T-helper 1 cell treated with Interleukin-12 subunit alpha and Interleukin-12 subunit beta and Interleukin-4 antibody, amounts not matched to agents 30 μg/mL and 1 μg/mL, for 36 hours (primary cell): Measurements from ENCODE around the gene OR8S1.
"Not testable (repeated sequence)": the region's sequence is repeated elsewhere in the genome, so short reads cannot be mapped to it uniquely, and the experiment has no call there.

ENCODE experiments used
- H3K27ac Mint-ChIP-seq: one replicate; pipeline ENCODE4 v1.8.0; 2021; ENCODE audit warnings: mild to moderate bottlenecking, mixed read lengths
- H3K27me3 Mint-ChIP-seq: one replicate; pipeline ENCODE4 v1.8.0; 2021; ENCODE audit warnings: low read depth, mixed read lengths
- H3K36me3 Mint-ChIP-seq: one replicate; pipeline ENCODE4 v1.8.0; 2021; ENCODE audit warnings: low read depth, mixed read lengths
- H3K4me1 Mint-ChIP-seq: one replicate; pipeline ENCODE4 v1.8.0; 2021; ENCODE audit warnings: low read depth, mixed read lengths
- H3K4me3 Mint-ChIP-seq: one replicate; pipeline ENCODE4 v1.8.0; 2021; ENCODE audit warnings: mild to moderate bottlenecking, moderate library complexity, mixed read lengths
- H3K9me3 Mint-ChIP-seq: one replicate; pipeline ENCODE4 v1.8.0; 2021; ENCODE audit warnings: mixed read lengths

Gene OR8S1

DNA sequence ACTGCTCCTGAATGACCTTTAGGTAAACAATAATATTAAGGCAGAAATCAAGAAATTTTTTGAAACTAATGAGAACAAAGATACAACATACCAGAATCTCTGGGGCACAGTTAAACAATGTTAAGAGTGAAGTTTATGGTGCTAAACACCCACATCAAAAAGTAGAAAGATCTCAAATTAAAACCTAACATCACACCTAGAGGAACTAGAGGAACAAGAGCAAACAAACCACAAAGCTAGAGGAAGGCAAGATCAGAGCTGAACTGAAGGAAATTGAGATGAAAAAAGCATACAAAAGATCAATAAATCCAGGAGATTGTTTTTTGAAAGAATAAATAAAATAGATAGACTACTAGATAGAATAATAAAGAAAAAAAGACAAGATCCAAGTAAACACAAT, 7.2 kb downstream of the OR8S1 start:
- Mint-ChIP-seq H3K27me3 (no peaks in the 10 kb centered on the region), H3K4me1 (peaks cover 3% of the 10 kb centered on the region), H3K36me3 (no peaks in the 10 kb centered on the region), H3K4me3 (no peak overlapping the region), H3K27ac (no peak overlapping the region), H3K9me3 (peaks cover 10% of the 10 kb centered on the region)

DNA sequence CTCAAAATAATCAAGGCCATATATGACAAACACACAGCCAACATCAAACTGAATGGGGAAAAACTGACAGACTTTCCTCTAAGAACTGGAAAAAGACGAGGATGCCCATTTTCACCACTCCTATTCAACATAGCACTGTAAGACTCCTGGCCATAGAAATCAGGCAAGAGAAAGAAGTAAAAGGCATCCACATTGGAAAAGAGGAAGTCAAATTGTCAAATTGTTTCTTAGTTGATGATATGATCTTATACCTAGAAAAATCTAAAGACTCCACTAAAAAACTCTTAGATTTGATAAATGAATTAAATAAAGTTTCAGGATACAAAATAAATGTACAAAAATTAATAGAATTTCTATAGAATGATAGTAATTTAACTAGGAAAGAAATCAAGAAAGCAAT, 11.2 kb downstream of the OR8S1 start:
- Mint-ChIP-seq H3K36me3 (no peaks in the 10 kb centered on the region), H3K4me1 (peaks cover 3% of the 10 kb centered on the region), H3K4me3 (no peak overlapping the region), H3K27me3 (no peaks in the 10 kb centered on the region), H3K9me3 (peaks cover 10% of the 10 kb centered on the region), H3K27ac (no peak overlapping the region)

DNA sequence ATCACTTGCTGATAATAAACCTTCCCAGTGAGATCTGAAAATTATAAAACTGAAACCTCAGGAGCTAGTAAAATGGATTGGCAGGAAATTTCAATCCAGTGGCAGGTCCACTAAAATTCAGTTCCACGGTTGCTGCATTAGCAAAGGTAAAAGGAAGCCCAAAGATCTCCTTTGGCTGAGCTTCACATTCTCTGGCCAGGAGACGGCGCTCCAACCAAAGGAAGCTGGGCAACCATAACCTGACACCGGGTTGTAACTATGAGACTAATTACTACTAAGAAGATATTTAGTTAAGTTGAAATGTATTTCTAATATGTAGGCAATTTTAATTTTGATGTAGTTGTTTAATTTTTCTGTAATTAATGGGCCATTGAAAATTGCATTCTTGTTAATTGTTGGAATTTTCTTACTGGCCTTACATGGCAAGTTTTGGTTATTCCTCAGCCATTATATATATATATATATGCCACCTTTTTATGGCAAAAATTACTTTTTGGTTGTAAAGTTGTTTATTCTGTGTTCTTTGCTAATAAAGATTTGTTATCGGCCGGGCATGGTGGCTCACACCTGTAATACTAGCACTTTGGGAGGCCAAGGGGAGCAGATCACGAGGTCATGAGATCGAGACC, 17.0 kb downstream of the OR8S1 start:
- no peak overlapping the region for H3K27ac Mint-ChIP-seq
- H3K4me3 Mint-ChIP-seq = no peak overlapping the region
- peaks cover 2% of the 10 kb centered on the region for H3K4me1 Mint-ChIP-seq
- H3K9me3 Mint-ChIP-seq = no peaks in the 10 kb centered on the region
- no peaks in the 10 kb centered on the region for H3K36me3 Mint-ChIP-seq
- no peaks in the 10 kb centered on the region for H3K27me3 Mint-ChIP-seq

DNA sequence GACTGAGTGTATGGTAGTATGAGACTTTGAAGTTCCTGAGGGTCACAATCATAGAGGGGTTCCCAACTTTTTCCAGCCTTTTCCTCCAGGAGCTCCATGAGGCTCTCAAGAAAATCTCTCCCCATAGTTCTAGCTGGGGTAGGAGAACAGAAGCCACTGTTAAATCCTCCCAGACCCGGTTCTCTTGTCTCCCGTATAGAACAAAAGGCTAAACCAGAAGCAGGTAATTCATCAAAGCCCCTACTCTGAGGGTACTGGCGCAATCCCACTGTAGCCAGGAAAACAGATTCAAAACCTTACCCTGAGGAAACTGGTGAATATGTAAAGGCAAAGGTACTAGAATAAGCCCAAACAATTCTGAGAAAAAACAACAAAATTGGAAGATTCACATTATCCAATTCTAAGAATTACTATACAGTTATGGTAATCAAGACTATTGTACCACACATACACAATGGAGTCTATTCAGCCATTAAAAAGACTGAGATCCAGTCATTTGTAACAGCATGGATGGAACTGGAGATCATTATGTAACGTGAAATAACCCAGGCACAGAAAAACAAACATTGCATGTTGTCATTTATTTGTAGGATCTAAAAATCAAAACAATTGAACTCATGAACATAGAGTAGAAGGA, 20.5 kb downstream of the OR8S1 start:
- Mint-ChIP-seq H3K27me3 (peaks cover 6% of the 10 kb centered on the region), H3K4me1 (peaks cover 2% of the 10 kb centered on the region), H3K9me3 (peaks cover 4% of the 10 kb centered on the region), H3K27ac (no peak overlapping the region), H3K4me3 (no peak overlapping the region), H3K36me3 (no peaks in the 10 kb centered on the region)

DNA sequence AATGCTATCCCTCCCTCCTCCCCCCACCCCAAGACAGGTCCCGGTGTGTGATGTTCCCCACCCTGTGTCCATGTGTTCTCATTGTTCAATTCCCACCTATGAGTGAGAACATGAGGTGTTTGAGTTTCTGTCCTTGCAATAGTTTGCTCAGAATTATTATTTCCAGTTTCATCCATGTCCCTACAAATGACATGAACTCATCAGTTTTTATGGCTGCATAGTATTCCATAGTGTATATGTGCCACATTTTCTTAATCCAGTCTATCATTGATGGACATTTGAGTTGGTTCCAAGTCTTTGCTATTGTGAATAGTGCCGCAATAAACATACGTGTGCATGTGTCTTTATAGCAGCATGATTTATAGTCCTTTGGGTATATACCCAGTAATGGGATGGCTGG, 21.6 kb downstream of the OR8S1 start:
- H3K9me3 Mint-ChIP-seq, H3K4me3 Mint-ChIP-seq, H3K36me3 Mint-ChIP-seq, H3K27me3 Mint-ChIP-seq, H3K27ac Mint-ChIP-seq, H3K4me1 Mint-ChIP-seq: not testable (repeated sequence)

DNA sequence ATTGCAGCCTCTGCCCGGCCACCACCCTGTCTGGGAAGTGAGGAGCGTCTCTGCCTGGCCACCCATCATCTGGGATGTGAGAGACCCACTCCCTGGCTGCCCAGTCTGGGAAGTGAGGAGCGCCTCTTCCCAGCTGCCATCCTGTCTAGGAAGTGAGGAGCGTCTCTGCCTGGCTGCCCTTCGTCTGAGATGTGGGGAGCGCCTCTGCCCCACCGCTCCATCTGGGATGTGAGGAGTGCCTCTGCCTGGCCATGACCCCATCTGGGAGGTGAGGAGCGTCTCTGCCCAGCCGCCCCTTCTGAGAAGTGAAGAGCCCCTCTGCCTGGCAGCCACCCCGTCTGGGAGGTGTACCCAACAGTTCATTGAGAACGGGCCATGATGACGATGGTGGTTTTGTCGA, 26.2 kb downstream of the OR8S1 start:
- not testable (repeated sequence) for H3K36me3 Mint-ChIP-seq, H3K27ac Mint-ChIP-seq, H3K4me3 Mint-ChIP-seq, H3K9me3 Mint-ChIP-seq, H3K4me1 Mint-ChIP-seq
- H3K27me3 Mint-ChIP-seq = peaks cover 13% of the 10 kb centered on the region

DNA sequence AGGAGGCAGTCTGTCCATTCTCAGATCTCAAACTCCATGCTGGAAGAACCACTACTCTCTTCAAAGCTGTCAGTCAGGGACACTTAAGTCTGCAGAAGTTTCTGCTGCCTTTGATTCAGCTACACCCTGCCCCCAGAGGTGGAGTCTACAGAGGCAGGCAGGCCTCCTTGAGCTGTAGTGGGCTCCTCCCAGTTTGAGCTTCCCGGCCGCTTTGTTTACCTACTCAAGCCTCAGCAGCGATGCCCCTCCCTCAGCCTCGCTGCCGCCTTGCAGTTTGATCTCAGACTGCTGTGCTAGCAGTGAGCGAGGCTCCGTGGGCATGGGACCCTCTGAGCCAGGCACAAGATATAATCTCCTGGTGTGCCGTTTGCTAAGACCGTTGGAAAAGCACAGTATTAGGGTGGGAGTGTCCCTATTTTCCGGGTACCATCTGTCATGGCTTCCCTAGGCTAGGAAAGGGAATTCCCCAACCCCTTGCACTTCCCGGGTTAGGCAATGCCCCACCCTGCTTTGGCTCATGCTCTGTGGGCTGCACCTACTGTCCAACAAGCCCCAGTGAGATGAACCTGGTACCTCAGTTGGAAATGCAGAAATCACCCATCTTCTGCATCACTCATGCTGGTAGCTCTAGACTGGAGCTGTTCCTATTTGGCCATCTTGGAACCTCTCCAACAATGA, 28.4 kb downstream of the OR8S1 start:
- H3K9me3 Mint-ChIP-seq, H3K27ac Mint-ChIP-seq, H3K4me3 Mint-ChIP-seq, H3K36me3 Mint-ChIP-seq, H3K4me1 Mint-ChIP-seq: not testable (repeated sequence)
- H3K27me3 Mint-ChIP-seq = peaks cover 13% of the 10 kb centered on the region

DNA sequence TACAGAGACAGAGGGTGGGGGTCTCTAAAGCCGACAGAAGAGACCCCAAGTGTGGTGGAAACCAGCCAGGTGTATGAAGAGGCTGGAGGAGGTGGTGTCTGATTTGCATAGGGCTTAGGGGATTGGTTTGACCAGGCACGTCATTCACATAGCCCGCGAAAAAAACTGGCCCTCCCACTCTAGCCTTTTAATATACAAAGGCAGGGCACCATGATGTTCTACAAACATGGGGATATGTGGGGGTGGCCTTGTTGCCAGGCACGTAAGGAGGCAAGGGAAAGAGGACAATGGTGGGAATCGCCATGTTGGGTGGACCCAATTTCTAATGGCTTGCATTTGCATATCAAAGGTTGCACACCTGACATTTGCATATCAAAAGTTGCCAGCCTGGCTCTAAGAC, 31.2 kb downstream of the OR8S1 start:
- Mint-ChIP-seq H3K27ac (no peak overlapping the region), H3K4me3 (no peak overlapping the region), H3K4me1 (no peaks in the 10 kb centered on the region), H3K9me3 (peaks cover 3% of the 10 kb centered on the region), H3K27me3 (peaks cover 6% of the 10 kb centered on the region), H3K36me3 (no peaks in the 10 kb centered on the region)

DNA sequence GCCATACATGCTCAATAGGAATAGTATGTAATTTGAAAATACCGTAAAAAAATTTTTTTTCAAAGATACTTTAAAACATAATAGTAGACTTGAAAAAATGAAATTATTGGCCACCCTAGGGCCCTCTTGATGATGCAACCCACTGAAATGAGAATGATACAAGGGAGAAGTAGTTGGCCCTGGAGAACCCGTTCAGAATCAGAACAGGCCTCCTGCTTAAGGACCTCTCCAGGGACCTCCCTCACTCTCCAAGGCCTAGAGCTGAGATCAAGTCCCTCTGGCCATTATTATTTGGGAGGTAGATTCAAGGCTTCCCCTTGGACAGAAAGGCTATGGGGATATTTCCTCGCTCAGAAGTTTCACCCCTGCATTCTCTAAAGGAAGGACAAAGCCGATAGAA, 32.5 kb downstream of the OR8S1 start:
- no peaks in the 10 kb centered on the region for H3K36me3 Mint-ChIP-seq
- H3K27me3 Mint-ChIP-seq = peaks cover 6% of the 10 kb centered on the region
- no peaks in the 10 kb centered on the region for H3K9me3 Mint-ChIP-seq
- H3K4me1 Mint-ChIP-seq = no peaks in the 10 kb centered on the region
- H3K27ac Mint-ChIP-seq = no peak overlapping the region
- no peak overlapping the region for H3K4me3 Mint-ChIP-seq

DNA sequence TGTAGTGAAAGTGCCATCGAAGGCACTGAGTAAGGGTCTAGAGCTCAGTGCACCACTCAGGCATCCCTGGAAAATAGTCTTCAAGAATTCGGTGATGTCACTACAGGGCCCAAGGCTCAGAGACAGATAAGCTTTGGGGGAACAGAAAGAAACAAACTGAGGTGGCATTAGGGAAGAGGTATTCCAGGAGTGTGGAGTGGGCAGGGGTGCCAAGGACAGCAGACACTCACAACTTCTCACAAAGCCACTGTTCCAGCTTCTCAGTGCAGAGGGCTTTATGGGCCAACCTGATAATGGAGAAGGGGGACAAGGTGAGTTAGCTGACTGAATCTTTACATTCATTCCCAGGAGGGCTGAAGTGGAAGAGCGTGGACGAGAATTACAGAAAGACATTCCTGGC, 42.3 kb downstream of the OR8S1 start:
- Mint-ChIP-seq H3K4me3 (no peak overlapping the region), H3K4me1 (no peaks in the 10 kb centered on the region), H3K9me3 (no peaks in the 10 kb centered on the region), H3K27me3 (peaks cover 8% of the 10 kb centered on the region), H3K27ac (no peak overlapping the region), H3K36me3 (no peaks in the 10 kb centered on the region)

DNA sequence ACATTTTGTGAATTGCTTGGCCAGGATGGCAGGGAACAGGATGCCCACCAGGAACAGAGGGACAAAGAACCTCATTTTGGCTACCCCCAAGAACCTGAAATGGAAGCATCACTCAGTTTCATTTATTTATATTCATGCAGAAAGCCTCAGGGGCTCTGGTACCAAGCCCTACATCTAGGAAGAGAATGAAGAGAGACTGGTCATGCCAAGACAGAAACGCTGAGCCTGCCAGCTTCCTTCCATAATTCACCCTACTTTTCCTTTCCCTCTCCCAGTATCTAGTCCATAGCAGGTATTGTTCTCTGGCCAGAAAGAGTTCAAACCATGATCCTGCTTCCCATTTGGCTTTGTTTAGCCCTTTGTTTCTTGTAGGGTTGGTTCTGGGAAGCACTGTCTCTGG, 44.5 kb downstream of the OR8S1 start, which contains the start of gene LALBA:
TSS of gene LALBA (minus strand) at position 101 of the 400 bp plus-strand sequence. CDS start at position 75, 26 bp downstream.
- Mint-ChIP-seq H3K4me3 (no peak within 1 kb of the TSS), H3K4me1 (no peaks in the 10 kb centered on the region), H3K9me3 (no peaks in the 10 kb centered on the region), H3K36me3 (no peaks in the 10 kb centered on the region), H3K27ac (no peak within 1 kb of the TSS), H3K27me3 (peaks cover 15% of the 10 kb centered on the region)

DNA sequence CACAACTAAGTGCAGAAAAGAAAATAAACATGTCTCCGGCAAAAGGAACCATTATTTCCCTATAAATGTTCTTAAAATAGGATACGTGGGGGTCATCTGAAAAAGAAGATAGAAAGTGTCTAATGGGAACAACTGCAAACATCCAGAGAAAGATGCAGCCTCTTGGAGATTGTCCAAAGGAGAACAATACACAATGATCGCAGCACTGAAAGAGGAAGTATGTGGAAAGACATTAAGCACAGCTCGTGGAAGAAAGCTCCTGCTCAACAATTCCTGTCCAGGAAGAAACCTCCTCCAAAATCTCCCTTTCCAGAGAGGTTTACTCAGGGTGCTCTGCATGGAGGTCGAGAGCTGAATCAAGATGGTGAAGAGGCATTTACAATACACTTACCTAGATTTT, 46.9 kb downstream of the OR8S1 start:
- Mint-ChIP-seq H3K4me1 (no peaks in the 10 kb centered on the region), H3K27me3 (peaks cover 14% of the 10 kb centered on the region), H3K27ac (no peak overlapping the region), H3K4me3 (no peak overlapping the region), H3K9me3 (no peaks in the 10 kb centered on the region), H3K36me3 (no peaks in the 10 kb centered on the region)
